ENCODE results near the gene LTBP1.
"Not testable (repeated sequence)": the region's sequence is repeated elsewhere in the genome, so short reads cannot be mapped to it uniquely, and the experiment has no call there.

The LTBP1 gene

GRCh38 chr2:32965523-32966171, 18.9 kb downstream of the LTBP1 start:
- peak overlapping the region in 1 of 2 donors; percentile 33 for H3K27ac ChIP-seq
- H3K9me3 ChIP-seq, result no peaks in the 10 kb centered on the region
- intact Hi-C loops (cut with DNase I; ENCODE audit: low total_unique reads), result no loop called here
- no peak for DNase-seq
- H3K4me3 ChIP-seq, result no peak overlapping the region
- peaks cover 0 to 26% (median 1%) of the 10 kb centered on the region in 4 donors for H3K4me1 ChIP-seq
- no peaks in the 10 kb centered on the region for H3K36me3 ChIP-seq
- H3K27me3 ChIP-seq, result no peaks in the 10 kb centered on the region
- TF ChIP-seq CTCF (IDR thresholded peaks at IDR 0.05), result no peak

GRCh38 chr2:32969444-32970162, 22.9 kb downstream of the LTBP1 start:
- Histone ChIP-seq H3K27ac (no peak overlapping the region), H3K36me3 (no peaks in the 10 kb centered on the region), H3K9me3 (no peaks in the 10 kb centered on the region), H3K27me3 (no peaks in the 10 kb centered on the region), H3K4me3 (no peak overlapping the region), H3K4me1 (peaks cover 0 to 21% (median 0%) of the 10 kb centered on the region in 4 donors)
- no peak for DNase-seq
- intact Hi-C loops (cut with DNase I; ENCODE audit: low total_unique reads), result no loop called here
- no peak for TF ChIP-seq CTCF (IDR thresholded peaks at IDR 0.05)

GRCh38 chr2:32973772-32974171, 27.0 kb downstream of the LTBP1 start:
- DNase-seq; H3K27ac ChIP-seq; H3K27me3 ChIP-seq; H3K9me3 ChIP-seq; H3K4me3 ChIP-seq; H3K36me3 ChIP-seq; intact Hi-C loops (cut with DNase I; ENCODE audit: low total_unique reads): not testable (repeated sequence)
- H3K4me1 ChIP-seq, result peaks cover 0 to 13% (median 0%) of the 10 kb centered on the region in 4 donors

GRCh38 chr2:32976409-32977063, 29.8 kb downstream of the LTBP1 start:
- no peaks in the 10 kb centered on the region for H3K36me3 ChIP-seq
- H3K27me3 ChIP-seq, result no peaks in the 10 kb centered on the region
- no peak overlapping the region for H3K27ac ChIP-seq
- no peaks in the 10 kb centered on the region for H3K9me3 ChIP-seq
- peaks cover 0 to 13% (median 0%) of the 10 kb centered on the region in 4 donors for H3K4me1 ChIP-seq
- intact Hi-C loops (cut with DNase I; ENCODE audit: low total_unique reads), result no loop called here
- no peak overlapping the region for H3K4me3 ChIP-seq
- DNase-seq, result no peak
- TF ChIP-seq CTCF (IDR thresholded peaks at IDR 0.05), result no peak

GRCh38 chr2:32977228-32977758, 30.5 kb downstream of the LTBP1 start:
- no peak for TF ChIP-seq CTCF (IDR thresholded peaks at IDR 0.05)
- no peak overlapping the region for H3K4me3 ChIP-seq
- no peaks in the 10 kb centered on the region for H3K9me3 ChIP-seq
- H3K4me1 ChIP-seq, result peaks cover 0 to 13% (median 0%) of the 10 kb centered on the region in 4 donors
- no peak for DNase-seq
- no peaks in the 10 kb centered on the region for H3K36me3 ChIP-seq
- no peak overlapping the region for H3K27ac ChIP-seq
- no peaks in the 10 kb centered on the region for H3K27me3 ChIP-seq
- intact Hi-C loops (cut with DNase I; ENCODE audit: low total_unique reads), result no loop called here

GRCh38 chr2:32981612-32982011, 34.9 kb downstream of the LTBP1 start:
- Histone ChIP-seq H3K36me3 (no peaks in the 10 kb centered on the region), H3K4me1 (peaks cover 0 to 6% (median 0%) of the 10 kb centered on the region in 4 donors), H3K9me3 (no peaks in the 10 kb centered on the region), H3K4me3 (no peak overlapping the region), H3K27ac (no peak overlapping the region), H3K27me3 (no peaks in the 10 kb centered on the region)
- DNase-seq, result no peak
- no peak for TF ChIP-seq CTCF (IDR thresholded peaks at IDR 0.05)
- intact Hi-C loops (cut with DNase I; ENCODE audit: low total_unique reads), result no loop called here

GRCh38 chr2:32983193-32983924, 36.6 kb downstream of the LTBP1 start:
- H3K4me3 ChIP-seq; intact Hi-C loops (cut with DNase I; ENCODE audit: low total_unique reads); H3K27ac ChIP-seq; H3K9me3 ChIP-seq; DNase-seq; H3K27me3 ChIP-seq; H3K4me1 ChIP-seq; H3K36me3 ChIP-seq: not testable (repeated sequence)
